ENCODE results near the gene COX7A2L.

- TF ChIP-seq CTCF (IDR thresholded peaks at IDR 0.05) (no peak), POLR2A (IDR thresholded peaks at IDR 0.05) (no peak)
Observed at GRCh38 chr2:42329736-42330135, 31.3 kb downstream of the COX7A2L start.
